DMS114 treated with DMSO at 0.1 percent for 48 hours (cell line): ENCODE measurements around the gene NAGK.
"Not testable (repeated sequence)": the region's sequence is repeated elsewhere in the genome, so short reads cannot be mapped to it uniquely, and the experiment has no call there.

Experiments used
- DNase-seq: peaks from one replicate; lab custom pipeline; 2025; ENCODE audit not compliant: unreplicated experiment; lab: John Stamatoyannopoulos, UW

The NAGK gene

DNA sequence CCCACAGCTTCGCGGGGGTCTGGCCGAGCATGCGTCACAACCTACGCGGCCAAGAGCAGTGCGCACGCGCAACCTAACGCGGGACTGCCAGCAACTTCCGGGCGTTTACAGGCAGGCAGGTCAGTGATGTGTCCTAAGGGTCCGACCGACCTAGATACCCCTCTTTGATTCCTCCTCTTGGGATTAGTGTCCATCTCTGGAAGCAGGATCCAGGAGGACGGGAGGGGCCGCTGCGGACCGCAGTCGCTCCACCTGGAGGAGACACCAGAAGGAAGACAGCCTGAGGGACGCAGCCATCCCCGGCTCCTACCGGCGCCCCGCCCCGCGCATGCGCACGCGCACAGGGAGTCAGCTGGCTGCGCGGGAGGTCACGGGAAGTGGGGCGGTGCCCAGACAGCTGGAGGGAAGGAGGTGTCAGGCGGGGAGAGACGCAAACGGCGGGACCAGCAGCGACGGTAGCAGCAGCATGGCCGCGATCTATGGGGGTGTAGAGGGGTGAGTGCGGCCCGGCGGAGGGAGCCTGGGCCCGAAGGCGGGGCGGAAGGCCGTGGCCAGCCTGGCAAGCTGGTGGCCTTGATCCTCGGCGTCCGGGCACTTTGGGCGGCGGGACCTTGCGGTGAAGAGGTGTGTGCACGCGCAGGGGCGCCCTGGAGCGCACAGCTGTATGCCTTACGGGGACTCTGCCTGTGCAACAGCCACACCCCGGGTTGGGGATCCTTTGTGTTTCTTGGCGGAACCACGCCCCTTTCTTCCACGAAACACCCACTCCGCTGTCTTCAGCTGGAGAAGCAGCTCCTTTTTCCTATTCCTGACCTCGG, at the start of gene NAGK:
NAGK (plus strand) TSS at position 431 of the 818 bp plus-strand sequence; CDS start at position 467, 36 bp downstream.
- DNase-seq: peak; percentile 93

DNA sequence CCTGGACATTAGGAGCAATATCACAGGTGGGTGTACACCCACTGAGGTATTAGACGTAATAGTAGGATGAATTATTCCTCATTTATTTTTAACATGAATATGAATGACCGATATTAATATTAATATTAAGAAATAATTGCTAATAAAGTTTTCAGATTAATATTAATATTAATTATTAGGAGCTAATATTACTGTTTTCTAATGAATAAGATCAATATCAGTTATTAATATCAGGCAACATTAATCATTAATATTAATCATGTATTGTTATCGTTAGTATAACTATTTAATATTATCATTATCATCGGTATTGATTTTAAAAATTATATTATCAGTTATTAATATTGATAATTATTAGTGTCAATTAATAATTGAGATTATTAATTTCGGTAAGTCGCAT, 48.5 kb upstream of the NAGK start:
- not testable (repeated sequence) for DNase-seq

DNA sequence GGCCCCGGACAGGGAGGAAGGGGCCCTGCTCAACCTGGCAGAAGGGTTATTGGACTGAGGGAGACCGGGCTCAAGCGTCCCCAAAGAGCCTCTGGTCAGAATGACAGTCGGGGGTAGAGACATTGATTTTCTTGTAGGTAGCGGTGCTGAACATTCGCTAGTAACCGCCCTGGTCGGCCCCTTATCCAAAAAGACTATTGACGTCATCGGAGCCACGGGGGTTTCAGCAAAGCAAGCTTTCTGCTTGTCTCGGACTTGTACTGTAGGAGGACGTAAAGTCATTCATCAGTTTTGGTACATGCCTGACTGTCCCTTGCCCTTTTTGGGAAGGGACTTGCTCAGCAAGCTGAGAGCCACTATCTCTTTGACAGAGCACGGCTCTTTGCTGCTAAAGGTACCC, 47.1 kb upstream of the NAGK start:
- DNase-seq: not testable (repeated sequence)

DNA sequence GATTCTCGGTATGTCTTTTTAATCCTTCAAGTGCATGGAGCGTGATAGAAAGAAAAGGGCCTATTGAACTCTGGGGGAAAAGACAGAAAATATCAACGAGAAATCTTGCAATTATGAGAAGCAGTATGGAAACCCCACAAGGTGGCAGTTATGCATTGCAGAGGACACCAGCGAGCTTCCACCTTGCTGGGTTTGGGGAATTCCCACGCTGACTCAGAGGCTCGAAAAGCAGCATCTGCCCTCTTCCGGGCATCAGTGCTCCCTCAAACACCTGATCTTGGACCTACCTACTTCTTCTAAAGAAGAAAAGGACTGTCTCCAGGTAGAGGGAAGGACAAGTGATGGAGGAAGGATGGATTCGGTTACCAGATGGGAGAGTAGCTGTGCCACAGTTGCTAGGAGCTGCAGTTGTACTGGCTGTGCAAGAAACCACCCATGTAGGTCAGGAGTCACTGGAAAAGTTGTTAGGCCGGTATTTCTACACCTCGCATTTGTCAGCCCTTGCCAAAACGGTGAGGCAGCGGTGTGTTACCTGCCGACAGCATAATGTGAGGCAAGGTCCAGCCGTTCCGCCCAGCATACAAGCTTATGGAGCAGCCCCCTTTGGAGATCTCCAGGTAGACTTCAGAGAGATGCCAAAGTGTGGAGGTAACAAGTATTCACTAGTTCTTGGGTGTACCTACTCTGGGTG, 44.8 kb upstream of the NAGK start:
- not testable (repeated sequence) for DNase-seq

DNA sequence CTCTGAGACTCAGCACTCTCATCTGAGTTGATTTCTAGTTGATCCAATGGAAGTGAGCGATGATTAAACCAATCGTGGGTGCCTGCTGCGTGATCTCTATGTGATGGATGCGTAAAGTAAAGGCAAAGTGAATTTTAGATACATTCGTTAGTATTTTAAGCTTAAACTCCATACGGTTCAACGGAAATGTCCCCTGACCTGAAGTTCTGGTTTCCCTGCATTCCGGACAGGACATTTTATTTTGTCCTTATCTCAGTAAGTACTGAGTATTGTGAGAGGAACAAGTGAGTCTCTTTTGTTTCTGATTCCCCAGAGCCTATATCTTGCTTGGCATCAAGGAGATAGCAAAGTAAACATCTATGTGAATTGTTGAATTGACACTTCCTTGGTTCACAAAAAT, 32.2 kb upstream of the NAGK start:
- DNase-seq: not testable (repeated sequence)

DNA sequence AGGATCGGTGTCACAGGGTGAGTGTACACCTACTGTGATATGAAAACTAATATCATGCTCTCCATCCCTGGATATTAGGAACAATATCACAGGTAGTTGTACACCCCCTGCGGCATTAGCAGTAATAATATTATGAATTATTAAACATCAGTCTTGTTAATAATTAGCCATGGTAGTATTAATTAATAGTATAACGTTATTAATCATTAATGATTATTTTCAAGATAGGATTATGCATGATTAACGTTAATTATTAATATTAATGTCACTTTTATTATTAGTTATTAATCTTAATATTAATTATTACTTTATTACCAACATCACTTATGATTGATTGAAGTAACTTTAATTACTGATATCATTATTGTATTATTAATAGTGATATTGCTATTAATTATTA, 26.2 kb upstream of the NAGK start:
- DNase-seq: no peak

DNA sequence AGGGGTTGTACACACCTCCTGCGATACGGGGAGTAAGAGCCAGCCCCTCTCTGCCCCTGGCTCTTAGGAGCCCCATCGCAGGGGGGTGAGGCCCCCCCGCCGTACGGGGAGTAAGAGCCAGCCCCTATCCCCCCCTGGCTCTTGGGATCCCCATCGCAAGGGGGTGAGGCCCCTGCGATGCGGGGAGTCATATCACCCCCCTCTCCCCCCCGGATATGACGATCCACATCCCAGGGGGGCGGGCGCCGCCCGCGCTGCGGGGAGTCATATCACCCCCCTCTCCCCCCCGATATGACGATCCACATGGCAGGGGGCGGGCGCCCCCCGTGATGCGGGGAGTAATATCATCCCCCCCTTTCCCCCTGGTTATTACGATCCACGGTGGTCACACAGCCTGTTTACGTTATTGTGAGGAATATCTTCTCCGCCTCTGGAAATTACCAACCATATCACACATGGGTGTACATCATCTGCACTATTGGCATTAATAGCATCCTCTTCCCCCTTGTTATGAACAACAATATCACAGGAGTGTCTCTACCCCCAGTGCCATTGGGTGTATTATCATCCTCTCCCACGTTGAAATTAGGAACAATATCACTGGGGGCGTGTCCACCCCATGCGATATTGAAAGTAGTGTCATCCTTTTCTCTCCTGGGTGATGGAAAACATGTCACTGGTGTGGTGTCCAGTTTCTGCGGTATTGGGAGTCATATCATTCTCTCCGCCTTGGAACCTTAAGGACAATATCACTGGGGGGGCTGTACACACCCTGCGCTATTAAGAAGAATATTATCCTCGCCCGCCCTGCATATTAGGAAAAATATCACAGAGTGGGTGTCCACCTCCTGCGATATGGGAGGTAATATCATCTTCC, 24.7 kb upstream of the NAGK start:
- DNase-seq: no peak

DNA sequence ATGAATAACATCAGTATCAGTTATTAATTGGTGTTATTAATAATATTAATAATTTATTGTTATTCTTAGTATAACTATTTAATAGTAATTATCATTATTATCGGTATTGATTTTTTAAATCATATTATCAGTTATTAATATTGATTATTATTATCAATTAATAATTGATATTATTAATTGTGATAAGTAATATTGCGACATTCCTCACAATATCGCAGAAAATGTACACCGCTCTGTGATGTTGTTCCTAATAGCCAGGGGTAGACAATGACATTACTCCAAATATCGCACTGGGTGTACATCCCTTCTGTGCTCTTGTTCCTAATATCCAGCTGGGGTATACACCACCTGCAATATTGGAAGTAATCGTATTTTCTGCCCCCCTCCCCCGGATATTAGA, 23.3 kb upstream of the NAGK start:
- no peak for DNase-seq

DNA sequence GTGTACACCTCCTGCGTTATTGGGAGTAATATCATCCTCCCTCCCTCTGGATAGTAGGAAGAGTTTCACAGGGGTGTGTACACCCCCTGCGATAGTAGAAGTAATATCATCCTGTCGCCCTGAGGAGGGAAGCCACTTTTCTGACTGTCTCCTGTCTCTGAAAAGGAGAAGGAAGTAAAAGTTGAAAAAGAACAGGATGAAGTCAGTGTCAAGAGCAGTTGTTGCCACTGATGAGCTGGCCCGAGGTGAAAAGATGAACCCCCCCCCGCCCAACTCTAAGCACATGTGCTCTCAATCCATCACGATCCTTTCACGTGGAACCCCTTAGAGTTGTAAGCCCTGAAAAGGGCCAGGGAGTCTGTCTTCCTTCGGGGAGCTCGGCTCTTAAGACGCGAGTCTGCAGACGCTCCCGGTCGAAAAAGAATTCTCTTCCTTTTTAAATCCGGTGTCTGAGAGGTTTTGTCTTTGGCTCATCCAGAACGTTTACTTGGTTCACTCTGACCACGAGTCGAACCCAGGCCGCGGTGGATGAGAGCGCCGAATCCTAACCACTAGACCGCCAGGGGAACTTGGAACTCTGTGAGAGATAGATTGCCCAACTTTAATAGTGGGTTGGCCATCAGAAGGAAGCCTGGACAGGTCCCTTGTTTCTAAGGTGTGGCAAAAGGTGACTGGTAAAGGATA, 22.4 kb upstream of the NAGK start:
- no peak for DNase-seq

DNA sequence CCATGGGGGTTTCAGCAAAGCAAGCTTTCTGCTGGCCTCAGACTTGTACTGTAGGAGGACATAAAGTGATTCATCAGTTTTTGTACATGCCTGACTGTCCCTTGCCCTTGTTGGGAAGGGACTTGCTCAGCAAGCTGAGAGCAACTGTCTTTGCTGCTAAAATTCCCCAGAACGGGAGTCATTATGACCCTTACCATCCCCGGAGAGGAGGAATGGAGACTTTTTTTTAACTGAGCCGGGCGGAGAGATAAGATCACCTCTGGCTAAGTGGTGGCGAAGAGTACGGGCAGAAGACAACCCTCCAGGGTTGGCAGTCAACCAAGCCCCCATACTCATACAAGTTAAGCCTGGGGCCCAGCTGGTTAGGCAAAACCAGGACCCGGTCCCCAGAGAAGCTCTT, 20.4 kb upstream of the NAGK start:
- no peak for DNase-seq

DNA sequence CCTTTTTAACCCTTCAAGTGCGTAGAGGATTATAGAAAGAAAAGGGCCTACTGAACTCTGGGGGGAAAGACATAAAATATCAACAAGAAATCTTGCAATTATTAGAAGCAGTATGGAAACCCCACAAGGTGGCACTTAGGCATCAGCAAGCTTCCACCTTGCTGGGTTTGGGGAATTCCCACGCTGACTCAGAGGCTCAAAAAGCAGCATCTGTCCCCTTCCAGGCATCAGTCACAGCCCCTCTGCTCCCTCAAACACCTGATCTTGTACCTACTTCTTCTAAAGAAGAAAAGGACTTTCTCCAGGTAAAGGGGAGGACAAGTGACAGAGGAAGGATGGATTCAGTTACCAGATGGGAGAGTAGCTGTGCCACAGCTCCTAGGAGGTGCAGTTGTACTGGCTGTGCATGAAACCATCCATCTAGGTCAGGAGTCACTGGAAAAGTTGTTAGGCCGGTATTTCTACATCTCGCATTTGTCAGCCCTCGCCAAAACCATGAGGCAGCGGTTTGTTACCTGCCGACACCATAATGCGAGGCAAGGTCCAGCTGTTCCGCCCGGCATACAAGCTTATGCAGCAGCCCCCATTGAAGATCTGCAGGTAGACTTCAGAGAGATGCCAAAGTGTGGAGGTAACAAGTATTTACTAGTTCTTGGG, 18.6 kb upstream of the NAGK start:
- not testable (repeated sequence) for DNase-seq

DNA sequence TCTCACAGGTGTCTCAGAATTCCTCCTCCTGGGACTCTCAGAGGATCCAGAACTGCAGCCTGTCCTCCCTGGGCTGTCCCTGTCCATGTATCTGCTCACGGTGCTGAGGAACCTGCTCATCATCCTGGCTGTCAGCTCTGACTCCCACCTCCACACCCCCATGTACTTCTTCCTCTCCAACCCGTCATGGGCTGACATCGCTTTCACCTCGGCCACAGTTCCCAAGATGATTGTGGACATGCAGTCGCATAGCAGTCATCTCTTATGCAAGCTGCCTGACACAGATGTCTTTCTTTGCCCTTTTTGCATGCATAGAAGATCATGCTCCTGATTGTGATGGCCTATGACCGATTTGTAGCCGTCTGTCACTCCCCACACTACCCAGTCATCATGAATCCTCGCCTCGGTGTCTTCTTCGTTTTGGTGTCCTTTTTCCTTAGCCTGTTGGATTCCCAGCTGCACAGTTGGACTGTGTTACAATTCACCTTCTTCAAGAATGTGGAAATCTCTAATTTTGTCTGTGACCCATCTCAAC, 13.2 kb upstream of the NAGK start:
- DNase-seq: not testable (repeated sequence)

DNA sequence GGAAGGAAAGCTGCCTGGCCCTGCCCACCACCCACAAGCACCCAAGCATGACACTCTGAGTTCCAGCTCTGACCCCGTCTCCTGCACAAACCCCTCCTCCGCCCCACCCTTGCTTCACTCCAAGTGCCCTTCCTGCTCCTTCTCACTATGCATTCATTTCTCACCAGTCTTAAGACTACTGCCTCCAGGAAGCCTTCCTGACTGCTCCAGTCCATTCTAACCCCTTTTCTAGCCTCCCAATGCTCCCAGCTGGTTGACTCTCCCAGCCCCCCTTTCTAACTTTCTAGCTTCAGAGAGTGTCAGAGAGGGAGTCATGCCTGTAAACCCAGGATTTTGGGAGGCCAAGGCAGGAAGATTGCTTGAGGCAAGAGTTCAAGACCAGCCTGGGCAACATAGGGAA, 8.2 kb upstream of the NAGK start:
- no peak for DNase-seq

DNA sequence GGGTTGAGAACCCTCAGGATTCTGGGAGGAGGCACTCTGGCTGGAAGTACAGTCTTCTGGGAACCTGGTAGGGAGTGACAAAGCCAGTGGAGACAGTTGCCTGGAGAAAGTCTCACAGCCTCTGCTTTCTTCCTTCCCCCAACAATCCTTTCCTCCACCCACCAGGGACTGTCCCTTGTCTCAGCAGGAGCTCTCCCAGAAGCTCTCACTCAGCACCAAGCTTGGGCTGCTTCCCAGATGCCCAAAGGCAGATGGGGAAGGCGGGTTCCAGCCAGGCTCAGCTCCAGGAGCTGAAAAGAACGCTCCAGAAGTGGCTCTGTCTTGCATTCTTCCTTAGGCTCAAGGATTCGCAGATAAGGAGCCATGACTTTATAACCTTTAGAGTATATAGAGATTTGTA, 7.6 kb upstream of the NAGK start:
- no peak for DNase-seq

DNA sequence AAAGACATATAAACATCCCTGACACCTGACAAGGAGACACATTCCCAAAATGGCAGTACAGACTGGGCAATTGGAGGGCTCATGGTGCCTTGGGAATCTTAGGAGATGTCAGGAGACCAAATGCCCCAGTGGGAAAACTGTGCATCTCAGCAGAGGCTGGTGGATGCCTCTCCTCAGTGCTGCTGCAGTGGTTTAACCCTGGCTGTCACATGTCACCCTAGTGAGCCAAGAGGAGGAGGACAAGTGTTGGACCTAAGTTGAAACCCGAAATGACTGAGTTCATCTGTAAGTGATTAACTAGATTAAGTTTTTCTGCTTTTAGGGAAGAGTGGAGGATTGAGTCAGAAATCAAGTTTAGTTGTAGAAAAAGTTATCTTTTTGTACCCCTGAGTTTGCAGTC, 5.2 kb upstream of the NAGK start:
- DNase-seq: no peak

DNA sequence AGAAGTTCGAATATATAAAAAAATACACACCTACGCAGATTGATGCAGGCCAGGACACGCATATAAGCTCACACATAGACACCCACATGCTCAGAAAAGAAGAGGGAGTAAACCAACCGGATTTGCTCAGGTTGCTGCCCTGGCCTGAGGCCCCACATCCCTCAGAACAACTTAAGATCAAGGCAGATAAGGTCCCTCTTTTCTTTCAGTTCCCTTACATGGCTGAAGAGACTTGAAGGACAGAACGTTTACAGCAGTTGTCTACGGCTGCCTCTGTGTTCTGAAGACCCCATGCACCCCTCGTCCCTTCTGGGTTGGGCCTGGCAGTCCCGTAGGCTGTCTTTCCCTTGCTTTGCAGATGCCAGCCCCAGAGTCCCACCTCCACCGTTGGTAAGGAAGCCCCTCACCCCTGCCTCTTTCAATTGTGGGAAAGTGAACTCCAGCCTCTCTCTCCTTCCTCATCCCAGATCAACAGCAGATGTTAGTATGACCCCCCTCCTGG, 4.3 kb upstream of the NAGK start:
- no peak for DNase-seq

DNA sequence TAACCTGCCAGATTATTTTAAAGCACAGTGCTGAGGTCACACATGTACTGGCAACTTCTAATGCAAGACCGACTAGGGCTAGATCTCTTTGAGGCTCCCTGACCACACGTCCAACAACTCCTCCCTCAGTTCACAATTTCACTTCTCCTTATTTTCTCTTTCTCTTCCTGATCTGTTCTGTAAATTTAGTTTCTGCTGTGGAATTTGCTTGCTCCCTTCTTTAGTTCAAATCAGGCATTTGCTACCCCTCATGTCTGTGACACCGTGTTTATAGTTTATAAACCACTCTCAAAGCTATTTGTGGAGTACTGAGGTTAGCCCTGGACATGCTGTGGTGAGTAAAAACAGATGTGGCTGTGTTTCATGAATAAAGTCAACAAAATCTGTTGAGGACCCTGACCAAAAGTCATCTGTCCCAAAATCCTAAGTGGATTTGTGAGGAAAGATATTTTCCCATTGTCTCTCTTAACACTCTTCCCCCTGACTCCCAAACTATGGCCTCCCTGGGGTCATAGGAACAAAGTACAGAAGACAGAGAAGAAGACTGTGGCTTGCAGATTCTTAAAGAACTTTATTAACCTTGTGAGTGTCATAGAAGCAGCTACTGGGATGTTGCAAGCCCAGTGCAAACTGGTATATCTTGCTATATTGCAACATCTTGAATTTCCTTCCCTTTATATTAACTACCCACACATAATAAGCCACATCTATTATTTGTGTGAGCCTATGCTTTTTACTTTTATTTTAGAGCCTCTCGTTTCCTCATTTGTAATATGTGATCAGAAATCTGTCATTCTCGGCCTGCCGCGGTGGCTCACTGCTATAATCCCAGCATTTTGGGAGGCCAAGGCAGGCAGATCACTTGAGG, 3.5 kb upstream of the NAGK start:
- DNase-seq: no peak

DNA sequence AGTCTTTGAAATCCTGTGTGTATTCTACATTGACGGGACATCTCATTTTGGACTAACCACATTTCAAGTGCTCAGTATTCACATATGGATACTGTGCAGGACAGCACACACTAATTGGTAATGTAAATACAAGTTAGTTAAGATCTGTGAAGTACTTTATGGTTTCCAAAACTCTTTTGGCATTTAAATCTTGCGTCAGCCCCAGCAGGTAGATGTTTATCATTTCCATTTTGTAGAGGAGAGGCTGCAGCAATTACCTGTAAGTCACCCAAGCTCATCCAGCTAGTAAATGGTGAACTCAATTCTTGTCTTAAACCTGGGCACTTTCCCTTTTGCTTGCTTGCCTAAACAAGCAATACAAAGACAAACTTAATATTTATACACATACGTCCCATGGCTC, 1.6 kb upstream of the NAGK start:
- no peak for DNase-seq

DNA sequence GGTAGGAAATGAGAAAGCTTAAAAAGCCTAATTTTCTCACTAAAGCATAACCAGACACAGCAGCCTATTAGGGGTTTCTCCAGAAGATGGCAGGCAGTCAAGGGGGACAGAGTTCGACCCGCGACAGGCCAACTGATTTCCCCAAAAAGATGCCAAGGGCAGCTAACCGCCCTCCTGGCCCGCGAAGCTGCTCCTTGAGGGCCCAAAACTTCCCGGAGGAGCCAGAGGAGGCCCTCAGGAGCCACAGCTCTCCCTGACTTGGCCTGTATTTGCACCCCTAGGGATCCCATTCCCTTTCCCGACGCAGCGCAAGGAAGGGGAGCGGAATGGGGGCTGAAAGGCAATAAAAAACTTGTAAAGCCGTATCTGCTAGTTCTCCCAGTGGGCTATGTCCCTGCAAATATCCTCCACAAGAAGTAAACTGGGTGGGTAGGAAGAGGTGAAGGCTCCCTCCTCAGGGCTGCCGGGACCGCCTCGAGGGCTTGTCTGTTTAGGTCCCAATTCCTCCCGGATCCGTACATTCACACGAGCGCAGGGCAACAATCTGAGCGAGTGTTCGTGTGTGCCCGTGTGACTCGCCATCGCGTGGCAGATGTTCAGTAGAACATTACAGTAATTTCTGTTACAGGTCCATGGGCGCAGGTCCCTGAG, 756 bp upstream of the NAGK start:
- no peak for DNase-seq
